Measurements from ENCODE around the gene STPG3. TPM values are rescaled to one million over a fixed set of nuclear protein-coding genes. Genes with fewer than 3 reads are reported as not detected.

The STPG3 gene
- total and polyA plus RNA-seq, 12 donors: 0.25 to 3.1 (median 0.32) TPM; not detected in 9

- H3K4me3 ChIP-seq: no peak overlapping the region
- no peaks in the 10 kb centered on the region for H3K9me3 ChIP-seq (replicated peaks in 1 of 3)
- WGBS, 4 donors: 78 to 84% (median 82%) methylated on average over 17 to 21 of the region's 21 CpGs; no CpG with 5 or more reads in 1 of the 4 donors
- H3K36me3 ChIP-seq (replicated peaks in 1 of 2): no peaks in the 10 kb centered on the region
- no peak for DNase-seq
- no peak overlapping the region for H3K27ac ChIP-seq
- TF ChIP-seq CTCF (IDR thresholded peaks at IDR 0.05) (no peak), POLR2A (IDR thresholded peaks at IDR 0.05) (no peak)
- intact Hi-C loops (cut with DNase I): loop anchor here (5.0 kb wide), 1 partner anchor 109 kb away; no protein-coding TSS in a partner anchor
- H3K27me3 ChIP-seq: peaks cover 22% of the 10 kb centered on the region
- peaks cover 13 to 20% of the 10 kb centered on the region in 2 donors for H3K4me1 ChIP-seq (replicated peaks in 1 of 2)
Measured at GRCh38 chr9:137225699-137226331, 25.3 kb upstream of the STPG3 start.

GRCh38 chr9:137226338-137227053 is 24.6 kb upstream of the STPG3 start:
- TF ChIP-seq CTCF (IDR thresholded peaks at IDR 0.05) (no peak), POLR2A (IDR thresholded peaks at IDR 0.05) (no peak)
- Histone ChIP-seq H3K36me3 (replicated peaks in 1 of 2) (no peaks in the 10 kb centered on the region), H3K4me3 (no peak overlapping the region), H3K27ac (no peak overlapping the region), H3K4me1 (replicated peaks in 1 of 2) (peaks cover 10 to 18% of the 10 kb centered on the region in 2 donors), H3K27me3 (peaks cover 29% of the 10 kb centered on the region), H3K9me3 (replicated peaks in 1 of 3) (no peaks in the 10 kb centered on the region)
- no peak for DNase-seq
- 60 to 72% (median 67%) methylated on average over 17 to 18 of the region's 18 CpGs for WGBS, 4 donors
- intact Hi-C loops (cut with DNase I): loop anchor here (5.0 kb wide), 1 partner anchor 109 kb away; no protein-coding TSS in a partner anchor

GRCh38 chr9:137227054-137227852 is 23.8 kb upstream of the STPG3 start, which contains the start of gene RNF224:
RNF224 (plus strand) TSS chr9:137227502; CDS start chr9:137228336, 834 bp downstream.
- peaks cover 8 to 16% of the 10 kb centered on the region in 2 donors for H3K4me1 ChIP-seq (replicated peaks in 1 of 2)
- no peaks in the 10 kb centered on the region for H3K36me3 ChIP-seq (replicated peaks in 1 of 2)
- no peak within 1 kb of the TSS for H3K4me3 ChIP-seq
- DNase-seq: peak; percentile 75 to 89 (median 84)
- WGBS, 4 donors: 32 to 46% (median 34%) methylated on average over 17 to 25 of the region's 25 CpGs; no CpG with 5 or more reads in 1 of the 4 donors
- peak; percentile 74 to 95 (median 90) for TF ChIP-seq CTCF (IDR thresholded peaks at IDR 0.05)
- no peak for TF ChIP-seq POLR2A (IDR thresholded peaks at IDR 0.05)
- intact Hi-C loops (cut with DNase I): loop anchor here (5.0 kb wide), 1 partner anchor 110 kb away; no protein-coding TSS in a partner anchor
- H3K9me3 ChIP-seq (replicated peaks in 1 of 3): no peaks in the 10 kb centered on the region
- peaks cover 36% of the 10 kb centered on the region for H3K27me3 ChIP-seq
- H3K27ac ChIP-seq: no peak within 1 kb of the TSS

All from adrenal gland (tissue), 12 donors.